Esophagus (tissue), 2 donors: ENCODE data around the gene EIF3B. TPM values are rescaled to one million over a fixed set of nuclear protein-coding genes. Genes with fewer than 3 reads are reported as not detected.

Experiments
- H3K27ac ChIP-seq, 2 donors: one replicate each; pipeline ENCODE4 v1.5.1; 2013; ENCODE audit warnings: low read depth in 2 of 2, mild to moderate bottlenecking in 2 of 2, inconsistent platforms in 1 of 2, low read length in 1 of 2, moderate library complexity in 1 of 2
- H3K27me3 ChIP-seq, 2 donors: one replicate each; pipeline ENCODE4 v1.6.1; 2013; ENCODE audit warnings: low read length in 2 of 2, control low read depth in 1 of 2, mild to moderate bottlenecking in 1 of 2; ENCODE audit not compliant: insufficient read depth in 2 of 2, control insufficient read depth in 1 of 2
- H3K36me3 ChIP-seq, 2 donors: one replicate each; pipeline ENCODE4 v1.6.1; 2013; ENCODE audit warnings: low read length in 1 of 2; ENCODE audit not compliant: control insufficient read depth in 2 of 2, insufficient read depth in 2 of 2
- H3K4me1 ChIP-seq, 2 donors: one replicate each; pipeline ENCODE4 v1.6.1; 2013; ENCODE audit warnings: low read length in 1 of 2; ENCODE audit not compliant: control insufficient read depth in 2 of 2, insufficient read depth in 2 of 2
- H3K4me3 ChIP-seq, 2 donors: one replicate each; pipeline ENCODE4 v1.5.1; 2013; ENCODE audit warnings: low read length in 2 of 2, mild to moderate bottlenecking in 2 of 2, low read depth in 1 of 2, moderate library complexity in 1 of 2
- H3K9me3 ChIP-seq, 2 donors: one replicate each; pipeline ENCODE4 v1.6.1; 2013; ENCODE audit warnings: mild to moderate bottlenecking in 2 of 2, low read depth in 1 of 2, low read length in 1 of 2, moderate library complexity in 1 of 2; ENCODE audit not compliant: control insufficient read depth in 2 of 2, insufficient read depth in 1 of 2
- WGBS, 2 donors: extraction: QIAGEN DNeasy Blood & Tissue Kit; methylation state at CpG; one replicate each; pipeline ENCODE4 v1.1.7; 2013; 5-methylcytosine and 5-hydroxymethylcytosine counted together
- polyA plus RNA-seq, 2 donors: library from polyadenylated mRNA; stranded (reverse); fragments of 200-250 nt; gene quantifications; one replicate each; pipeline ENCODE4 v1.2.3, GENCODE V29; 2013
- donor health status: healthy with polysubstance abuse.
- donor health status: Bipolar disorder and iron deficiency.

The EIF3B gene
- polyA plus RNA-seq, 2 donors = 54.2 to 85.6 TPM

GRCh38 chr7:2357165-2357564 lies 2.5 kb downstream of the EIF3B start:
- 66% methylated on average over 8 of the region's 8 CpGs for WGBS, 2 donors
- Histone ChIP-seq H3K4me1 (peaks cover 0 to 3% of the 10 kb centered on the region in 2 donors), H3K27ac (no peak overlapping the region), H3K27me3 (no peaks in the 10 kb centered on the region), H3K9me3 (no peaks in the 10 kb centered on the region), H3K36me3 (peaks cover 0 to 6% of the 10 kb centered on the region in 2 donors), H3K4me3 (no peak overlapping the region)

GRCh38 chr7:2357571-2357970 lies 2.9 kb downstream of the EIF3B start:
- WGBS, 2 donors = 63 to 65% methylated on average over 6 of the region's 6 CpGs
- Histone ChIP-seq H3K27ac (no peak overlapping the region), H3K36me3 (peaks cover 3 to 9% of the 10 kb centered on the region in 2 donors), H3K27me3 (no peaks in the 10 kb centered on the region), H3K4me1 (peaks cover 0 to 3% of the 10 kb centered on the region in 2 donors), H3K9me3 (no peaks in the 10 kb centered on the region), H3K4me3 (no peak overlapping the region)

- H3K9me3 ChIP-seq = no peaks in the 10 kb centered on the region
- no peak overlapping the region for H3K4me3 ChIP-seq
- H3K36me3 ChIP-seq = peaks cover 8 to 17% of the 10 kb centered on the region in 2 donors
- no peak overlapping the region for H3K27ac ChIP-seq
- 54 to 62% methylated on average over 8 of the region's 8 CpGs for WGBS, 2 donors
- peaks cover 0 to 3% of the 10 kb centered on the region in 2 donors for H3K4me1 ChIP-seq
- no peaks in the 10 kb centered on the region for H3K27me3 ChIP-seq
These were observed 4.4 kb downstream of the EIF3B start for GRCh38 chr7:2358968-2359527.

DNA sequence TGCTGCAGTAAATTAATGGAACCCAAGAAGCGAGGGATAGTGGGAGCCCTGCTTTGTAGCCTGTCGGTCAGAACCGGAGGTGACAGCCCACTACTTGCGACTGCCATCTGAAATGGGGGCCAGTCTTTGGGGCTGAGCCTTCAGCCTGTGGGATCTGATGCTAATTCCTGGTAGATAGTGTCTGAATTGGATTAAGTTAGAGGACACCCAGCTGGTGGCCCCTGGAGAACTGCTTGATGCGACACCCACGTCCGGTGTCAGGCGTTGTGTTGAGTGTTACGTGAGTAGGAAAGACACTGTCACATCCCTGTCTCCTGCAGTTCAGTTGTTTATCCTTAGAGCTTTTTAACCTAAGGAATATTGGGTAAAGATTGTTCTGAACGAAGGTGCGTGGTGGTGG lies 5.0 kb downstream of the EIF3B start:
- H3K4me1 ChIP-seq = peaks cover 0 to 3% of the 10 kb centered on the region in 2 donors
- no peaks in the 10 kb centered on the region for H3K27me3 ChIP-seq
- 85 to 86% methylated on average over 11 of the region's 11 CpGs for WGBS, 2 donors
- H3K36me3 ChIP-seq = peaks cover 8 to 20% of the 10 kb centered on the region in 2 donors
- no peak overlapping the region for H3K4me3 ChIP-seq
- no peak overlapping the region for H3K27ac ChIP-seq
- H3K9me3 ChIP-seq = no peaks in the 10 kb centered on the region

- Histone ChIP-seq H3K4me1 (peaks cover 0 to 3% of the 10 kb centered on the region in 2 donors), H3K4me3 (no peak overlapping the region), H3K27ac (no peak overlapping the region)
These were observed 6.2 kb downstream of the EIF3B start for GRCh38 chr7:2360796-2361195.

DNA sequence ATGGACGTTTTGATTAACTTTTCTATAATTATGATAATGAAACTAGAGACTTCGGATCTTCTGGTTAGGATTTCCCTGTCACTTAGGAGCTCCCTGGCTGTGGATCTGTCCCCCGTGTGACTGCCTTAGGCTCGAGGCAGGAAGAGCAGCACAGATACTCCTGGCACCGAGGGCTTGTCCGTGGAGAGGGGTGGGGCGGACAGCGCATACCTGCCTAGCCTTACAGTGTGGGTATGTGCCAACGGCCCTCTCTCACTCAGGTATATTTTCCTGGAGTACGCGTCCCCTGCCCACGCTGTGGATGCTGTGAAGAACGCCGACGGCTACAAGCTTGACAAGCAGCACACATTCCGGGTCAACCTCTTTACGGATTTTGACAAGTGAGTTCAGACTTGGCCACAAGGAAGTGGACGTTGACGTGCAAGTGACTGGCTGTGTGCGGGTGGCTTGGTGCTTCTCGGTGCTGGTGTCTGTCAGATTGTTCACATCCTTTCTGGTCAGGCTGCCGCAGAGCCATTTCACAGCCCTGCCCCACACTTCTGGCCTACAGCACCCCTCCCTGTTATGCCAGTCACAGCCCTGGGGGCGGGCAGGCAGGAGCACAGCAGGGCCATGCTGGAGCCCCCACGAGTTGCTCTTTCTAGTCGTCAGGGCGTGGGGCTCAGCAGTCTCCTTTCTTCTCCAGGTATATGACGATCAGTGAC lies 7.9 kb downstream of the EIF3B start:
- Histone ChIP-seq H3K27ac (no peak overlapping the region), H3K27me3 (no peaks in the 10 kb centered on the region), H3K4me1 (no peaks in the 10 kb centered on the region), H3K36me3 (peaks cover 26 to 37% of the 10 kb centered on the region in 2 donors), H3K4me3 (no peak overlapping the region), H3K9me3 (no peaks in the 10 kb centered on the region)
- 89 to 90% methylated on average over 27 of the region's 27 CpGs for WGBS, 2 donors

More at GRCh38 chr7:2360796-2361195, 6.2 kb downstream of the EIF3B start:
- WGBS, 2 donors = 53 to 58% methylated on average over 6 of the region's 6 CpGs
- peaks cover 12 to 26% of the 10 kb centered on the region in 2 donors for H3K36me3 ChIP-seq
- H3K9me3 ChIP-seq = no peaks in the 10 kb centered on the region
- H3K27me3 ChIP-seq = no peaks in the 10 kb centered on the region

DNA sequence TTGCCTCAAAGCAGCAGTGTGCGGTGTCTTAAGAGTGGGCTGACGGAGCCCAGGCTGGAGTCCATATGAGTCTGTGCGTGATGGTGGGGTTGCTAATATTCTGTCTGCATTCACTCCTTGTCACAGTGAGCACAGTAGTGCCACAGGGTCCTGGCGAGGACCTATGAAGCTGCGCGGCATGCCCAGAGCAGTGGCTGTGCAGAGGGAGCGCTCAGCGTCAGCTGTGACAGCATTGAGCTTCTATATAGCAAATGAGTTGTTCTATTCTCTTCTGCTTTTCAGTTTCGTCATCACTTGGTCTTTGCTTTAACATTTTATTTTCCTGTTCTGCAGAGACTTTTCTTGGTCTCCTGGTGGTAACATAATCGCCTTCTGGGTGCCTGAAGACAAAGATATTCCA lies 14.5 kb downstream of the EIF3B start:
- Histone ChIP-seq H3K9me3 (no peaks in the 10 kb centered on the region), H3K27ac (no peak overlapping the region), H3K36me3 (peaks cover 51 to 67% of the 10 kb centered on the region in 2 donors), H3K4me3 (no peak overlapping the region), H3K27me3 (no peaks in the 10 kb centered on the region), H3K4me1 (no peaks in the 10 kb centered on the region)
- 95% methylated on average over 10 of the region's 10 CpGs for WGBS, 2 donors

DNA sequence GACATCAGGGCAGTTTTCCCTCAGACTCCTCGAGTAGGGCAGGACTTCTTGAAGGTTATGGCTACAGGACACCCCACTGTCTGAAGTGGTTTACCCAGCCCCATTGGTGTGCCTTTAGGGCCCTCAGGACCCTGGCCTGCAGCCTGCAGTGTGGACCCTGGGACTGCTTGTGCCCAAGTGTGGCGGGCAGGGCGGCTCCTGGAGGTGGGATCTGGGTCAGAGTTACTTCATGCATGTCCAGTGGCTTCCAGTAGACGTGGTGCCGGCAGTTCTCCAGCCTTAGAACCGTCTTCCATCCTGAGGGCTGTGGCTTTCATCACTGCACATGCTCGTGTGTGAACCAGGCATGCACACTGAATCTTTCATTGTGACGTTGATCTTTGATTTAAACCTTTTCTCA lies 16.7 kb downstream of the EIF3B start:
- H3K36me3 ChIP-seq = peaks cover 59 to 73% of the 10 kb centered on the region in 2 donors
- WGBS, 2 donors = 88 to 92% methylated on average over 8 of the region's 8 CpGs
- no peak overlapping the region for H3K4me3 ChIP-seq
- H3K9me3 ChIP-seq = no peaks in the 10 kb centered on the region
- H3K4me1 ChIP-seq = no peaks in the 10 kb centered on the region
- H3K27me3 ChIP-seq = no peaks in the 10 kb centered on the region
- no peak overlapping the region for H3K27ac ChIP-seq

DNA sequence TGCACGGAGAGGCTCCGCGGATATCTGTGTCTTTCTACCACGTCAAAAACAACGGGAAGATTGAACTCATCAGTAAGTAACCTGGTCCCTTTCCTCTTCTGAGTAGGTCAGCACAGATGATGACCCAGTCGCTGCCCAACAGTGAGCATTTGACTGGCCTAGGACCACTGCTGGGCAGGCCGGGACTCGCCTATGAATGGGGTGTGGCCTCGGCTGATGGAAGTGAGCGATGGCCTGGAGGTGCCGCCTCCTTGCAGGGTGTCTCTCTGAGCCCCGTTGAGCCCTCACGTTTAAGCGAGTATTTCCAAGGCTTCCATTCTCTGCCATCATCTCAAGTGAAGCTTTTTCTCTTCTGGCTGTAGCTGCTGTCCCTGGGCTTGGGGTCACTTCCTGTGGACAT lies 18.1 kb downstream of the EIF3B start:
- Histone ChIP-seq H3K4me1 (no peaks in the 10 kb centered on the region), H3K27me3 (no peaks in the 10 kb centered on the region), H3K36me3 (peaks cover 57 to 76% of the 10 kb centered on the region in 2 donors), H3K4me3 (no peak overlapping the region), H3K27ac (no peak overlapping the region), H3K9me3 (no peaks in the 10 kb centered on the region)
- WGBS, 2 donors = 82% methylated on average over 14 of the region's 14 CpGs

DNA sequence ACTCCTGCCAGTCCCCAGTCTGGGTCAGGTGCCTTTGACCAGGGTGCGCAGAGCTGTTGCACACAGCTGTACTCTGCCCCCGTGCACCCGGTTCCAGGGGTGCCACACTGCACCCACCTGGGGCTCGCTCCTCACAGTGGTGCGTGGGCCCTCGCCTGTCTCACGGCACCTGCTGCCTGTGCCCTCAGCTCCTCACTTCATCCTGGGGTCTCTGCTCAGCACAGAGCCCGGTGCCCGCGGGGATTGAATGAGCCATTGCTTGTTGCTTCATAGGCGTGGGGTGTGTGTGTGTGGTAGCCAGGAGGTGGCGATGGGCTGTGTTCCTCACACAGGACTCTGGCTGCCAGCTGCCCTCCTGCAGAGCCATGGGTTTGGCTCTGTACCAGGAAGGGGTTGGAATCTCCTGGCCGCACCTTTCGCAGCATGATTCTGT lies 18.5 kb downstream of the EIF3B start:
- H3K27me3 ChIP-seq = no peaks in the 10 kb centered on the region
- H3K27ac ChIP-seq = no peak overlapping the region
- H3K9me3 ChIP-seq = no peaks in the 10 kb centered on the region
- H3K4me1 ChIP-seq = no peaks in the 10 kb centered on the region
- WGBS, 2 donors = 88 to 91% methylated on average over 14 of the region's 14 CpGs
- H3K4me3 ChIP-seq = no peak overlapping the region
- peaks cover 57 to 75% of the 10 kb centered on the region in 2 donors for H3K36me3 ChIP-seq
